Mesothelial cell of epicardium (in vitro differentiated cells): Measurements from ENCODE around the gene MEGF10. TPM values are rescaled to one million over a fixed set of nuclear protein-coding genes. Genes with fewer than 3 reads are reported as not detected.
A peak's percentile ranks its signal among the peaks of the same experiment; 100 is the strongest.

ENCODE experiments used
- DNase-seq, 2 experiments: peaks; one replicate each; pipeline ENCODE4 v3.0.0; 2021; ENCODE audit warnings: low spot score in 2 of 2; ENCODE audit not compliant: unreplicated experiment in 2 of 2
- H3K27ac Mint-ChIP-seq: 2 replicates; pipeline ENCODE4 v1.8.0; 2021; ENCODE audit warnings: mixed read lengths
- H3K27me3 Mint-ChIP-seq: 2 replicates; pipeline ENCODE4 v1.8.0; 2021; ENCODE audit warnings: low read depth, mixed read lengths
- H3K36me3 Mint-ChIP-seq: 2 replicates; pipeline ENCODE4 v1.8.0; 2021; ENCODE audit warnings: mixed read lengths
- H3K4me1 Mint-ChIP-seq: 2 replicates; pipeline ENCODE4 v1.8.0; 2021; ENCODE audit warnings: mixed read lengths
- H3K4me3 Mint-ChIP-seq: 2 replicates; pipeline ENCODE4 v1.8.0; 2021; ENCODE audit warnings: mild to moderate bottlenecking, moderate library complexity, mixed read lengths
- H3K9me3 Mint-ChIP-seq: 2 replicates; pipeline ENCODE4 v1.8.0; 2021; ENCODE audit warnings: mixed read lengths
- total RNA-seq: library from RNA; stranded (reverse); gene quantifications from 3 replicates; pipeline ENCODE4 v1.2.1, GENCODE V29; 2021
- TF ChIP-seq, protein P1 (sequence below): fragments of 200-600 bp; sonication (generic); IDR thresholded peaks from one replicate; pipeline ENCODE4 v1.5.0; 2021; ENCODE audit warnings: antibody characterized with exemption; ENCODE audit not compliant: unreplicated experiment

The MEGF10 gene
- total RNA-seq, 1 donor from 2014 or later, result 3.0 TPM

DNA sequence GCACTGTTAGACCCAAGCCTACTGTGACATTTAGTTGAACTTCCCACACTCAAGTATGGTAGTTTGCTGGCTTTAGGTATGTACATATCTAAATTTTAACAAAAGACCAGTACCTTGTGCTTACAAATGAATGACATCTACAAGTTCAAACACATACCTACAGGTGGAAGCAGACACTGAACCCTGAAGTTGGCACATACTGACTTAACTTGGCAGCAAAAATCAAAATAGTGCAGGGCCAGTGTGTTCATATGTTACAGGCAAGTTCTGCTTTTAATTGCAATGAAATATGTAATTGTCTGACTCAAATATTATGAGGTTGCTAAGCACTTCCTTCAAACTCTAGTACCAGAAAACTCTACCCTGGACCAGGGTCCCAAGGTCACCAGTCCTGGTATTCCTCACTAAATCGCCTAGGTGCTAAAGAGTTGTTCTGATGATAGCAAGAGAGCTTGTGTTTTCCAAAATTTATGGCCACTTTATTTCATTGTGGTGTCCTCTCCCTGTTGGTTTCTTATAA lies 77.4 kb downstream of the MEGF10 start:
- H3K27me3 Mint-ChIP-seq, result peaks cover 24% of the 10 kb centered on the region
- TF ChIP-seq, protein P1, sequence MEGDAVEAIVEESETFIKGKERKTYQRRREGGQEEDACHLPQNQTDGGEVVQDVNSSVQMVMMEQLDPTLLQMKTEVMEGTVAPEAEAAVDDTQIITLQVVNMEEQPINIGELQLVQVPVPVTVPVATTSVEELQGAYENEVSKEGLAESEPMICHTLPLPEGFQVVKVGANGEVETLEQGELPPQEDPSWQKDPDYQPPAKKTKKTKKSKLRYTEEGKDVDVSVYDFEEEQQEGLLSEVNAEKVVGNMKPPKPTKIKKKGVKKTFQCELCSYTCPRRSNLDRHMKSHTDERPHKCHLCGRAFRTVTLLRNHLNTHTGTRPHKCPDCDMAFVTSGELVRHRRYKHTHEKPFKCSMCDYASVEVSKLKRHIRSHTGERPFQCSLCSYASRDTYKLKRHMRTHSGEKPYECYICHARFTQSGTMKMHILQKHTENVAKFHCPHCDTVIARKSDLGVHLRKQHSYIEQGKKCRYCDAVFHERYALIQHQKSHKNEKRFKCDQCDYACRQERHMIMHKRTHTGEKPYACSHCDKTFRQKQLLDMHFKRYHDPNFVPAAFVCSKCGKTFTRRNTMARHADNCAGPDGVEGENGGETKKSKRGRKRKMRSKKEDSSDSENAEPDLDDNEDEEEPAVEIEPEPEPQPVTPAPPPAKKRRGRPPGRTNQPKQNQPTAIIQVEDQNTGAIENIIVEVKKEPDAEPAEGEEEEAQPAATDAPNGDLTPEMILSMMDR, result no peak
- DNase-seq, result no peak
- H3K4me3 Mint-ChIP-seq, result no peak overlapping the region
- no peaks in the 10 kb centered on the region for H3K36me3 Mint-ChIP-seq
- H3K9me3 Mint-ChIP-seq, result no peaks in the 10 kb centered on the region
- no peaks in the 10 kb centered on the region for H3K4me1 Mint-ChIP-seq
- no peak overlapping the region for H3K27ac Mint-ChIP-seq

DNA sequence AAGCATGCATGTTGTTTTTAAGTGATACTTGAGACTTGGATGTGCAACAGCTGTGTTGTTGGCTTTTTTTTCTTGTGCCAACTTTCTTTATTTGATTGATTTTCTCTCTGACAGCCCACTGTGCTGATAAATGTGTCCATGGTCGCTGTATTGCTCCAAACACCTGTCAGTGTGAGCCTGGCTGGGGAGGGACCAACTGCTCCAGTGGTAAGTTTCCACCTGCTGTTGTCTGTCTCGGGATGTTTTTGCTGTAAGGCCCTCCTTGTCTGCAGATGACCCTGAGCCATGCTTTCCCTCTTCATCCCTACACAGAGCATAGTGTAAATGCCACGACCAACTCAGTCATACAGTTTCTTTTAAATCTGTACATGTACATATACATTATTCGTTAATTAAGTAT lies 79.2 kb downstream of the MEGF10 start:
- TF ChIP-seq, protein P1, result no peak
- no peak for DNase-seq
- Mint-ChIP-seq H3K36me3 (no peaks in the 10 kb centered on the region), H3K4me1 (no peaks in the 10 kb centered on the region), H3K27me3 (peaks cover 17% of the 10 kb centered on the region), H3K4me3 (no peak overlapping the region), H3K27ac (no peak overlapping the region), H3K9me3 (no peaks in the 10 kb centered on the region)

DNA sequence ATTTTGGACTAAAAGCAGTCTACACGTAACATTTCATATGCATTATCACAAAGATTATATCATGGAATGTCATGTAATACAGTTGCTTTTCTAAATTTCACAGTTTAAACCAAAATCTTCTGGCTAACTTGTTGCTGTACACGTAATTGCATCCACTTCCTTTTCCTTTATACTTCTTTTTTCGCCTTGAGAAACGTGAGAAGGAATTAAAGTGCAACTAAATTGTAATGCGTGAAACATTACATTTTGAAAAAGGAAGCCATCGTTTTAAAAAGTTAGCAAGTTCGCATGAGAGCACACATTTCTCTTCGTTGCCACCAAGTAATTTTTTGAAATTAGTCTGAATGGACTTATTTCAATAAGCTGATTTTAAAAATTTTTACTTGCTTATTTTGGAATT lies 80.0 kb downstream of the MEGF10 start:
- TF ChIP-seq, protein P1, result no peak
- no peaks in the 10 kb centered on the region for H3K9me3 Mint-ChIP-seq
- H3K4me1 Mint-ChIP-seq, result no peaks in the 10 kb centered on the region
- H3K27ac Mint-ChIP-seq, result no peak overlapping the region
- H3K27me3 Mint-ChIP-seq, result peaks cover 13% of the 10 kb centered on the region
- DNase-seq, result no peak
- H3K4me3 Mint-ChIP-seq, result no peak overlapping the region
- no peaks in the 10 kb centered on the region for H3K36me3 Mint-ChIP-seq

DNA sequence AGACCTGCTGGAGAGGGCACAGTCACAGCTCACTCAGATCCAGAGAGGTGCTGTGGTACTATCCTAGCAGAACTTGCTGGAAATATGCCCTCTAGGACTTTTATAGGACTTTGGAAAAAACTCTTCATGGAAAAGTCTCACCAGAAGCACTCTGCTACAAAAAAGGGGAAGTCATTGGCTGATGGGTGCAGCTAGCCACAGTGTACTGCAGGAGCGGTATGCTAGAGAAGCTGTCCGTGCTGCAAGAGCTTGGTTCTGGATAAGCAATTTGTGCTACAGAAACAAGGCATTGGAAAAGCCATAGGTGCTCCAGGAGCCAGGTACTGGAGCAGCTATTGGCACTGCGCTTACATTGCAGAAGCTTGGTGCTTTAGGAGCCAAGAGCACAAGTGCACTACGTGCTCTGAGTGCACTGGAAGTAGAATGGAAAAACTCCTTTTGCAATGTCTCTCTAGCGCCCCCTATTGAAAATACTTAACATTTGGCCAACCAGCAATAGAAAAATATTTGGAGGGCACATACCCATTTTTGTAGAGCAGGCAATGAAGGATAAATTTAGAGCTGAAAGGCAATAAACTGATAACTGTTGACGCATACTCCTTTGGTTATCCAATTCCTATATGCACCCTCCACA lies 83.4 kb downstream of the MEGF10 start:
- H3K36me3 Mint-ChIP-seq, result no peaks in the 10 kb centered on the region
- peaks cover 2% of the 10 kb centered on the region for H3K27me3 Mint-ChIP-seq

DNA sequence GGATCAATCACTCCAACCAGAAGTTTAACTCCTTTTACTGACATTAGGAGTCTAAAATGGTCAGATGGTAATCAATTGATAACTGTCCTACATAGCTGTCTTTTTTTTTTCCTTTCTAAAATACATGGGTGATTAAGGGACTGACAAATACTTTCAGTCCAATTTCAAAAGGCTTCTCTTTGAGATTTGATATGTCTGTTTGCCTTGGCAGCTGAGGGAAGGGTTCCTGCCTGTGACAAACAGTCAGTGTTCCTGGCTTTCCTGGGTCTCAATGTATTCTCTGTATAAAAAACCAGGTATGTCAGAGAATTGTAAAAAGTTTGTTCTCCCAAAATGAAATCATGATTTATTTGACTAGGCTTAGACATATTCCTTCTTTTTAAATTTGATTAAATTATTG lies 84.5 kb downstream of the MEGF10 start:
- TF ChIP-seq, protein P1, result no peak
- no peak overlapping the region for H3K27ac Mint-ChIP-seq
- no peaks in the 10 kb centered on the region for H3K36me3 Mint-ChIP-seq
- no peaks in the 10 kb centered on the region for H3K4me1 Mint-ChIP-seq
- H3K9me3 Mint-ChIP-seq, result no peaks in the 10 kb centered on the region
- peaks cover 2% of the 10 kb centered on the region for H3K27me3 Mint-ChIP-seq
- DNase-seq, result no peak
- H3K4me3 Mint-ChIP-seq, result no peak overlapping the region

More for the DNA sequence above, 83.4 kb downstream of the MEGF10 start:
- Mint-ChIP-seq H3K27ac (no peak overlapping the region), H3K4me3 (no peak overlapping the region), H3K4me1 (no peaks in the 10 kb centered on the region), H3K9me3 (no peaks in the 10 kb centered on the region)
- DNase-seq, result no peak
- TF ChIP-seq, protein P1, result peak; percentile 84
